MCF 10A (cell line): Measurements from ENCODE around the gene TTC7B. TPM values are rescaled to one million over a fixed set of nuclear protein-coding genes. Genes with fewer than 3 reads are reported as not detected.

Source experiments
- BruUV-seq: library from RNA; stranded (reverse); fragments of 400-500 nt; replicated peaks from 2 replicates; lab custom pipeline; 2021; lab: Mats Ljungman, UMichigan
- CTCF ChIA-PET: fragments of 300-600 bp; sonication (Branson Sonifier 250); formaldehyde crosslinking; extraction: SDS; loops from one replicate; lab custom pipeline; 2021; ENCODE audit warnings: antibody characterized with exemption, inconsistent platforms; lab: Yijun Ruan, JAX
- POLR2A ChIA-PET: fragments of 300-600, 350-650 bp; sonication (Branson Sonifier 250); formaldehyde crosslinking; extraction: SDS; loops from one replicate; lab custom pipeline; 2020; ENCODE audit warnings: antibody characterized with exemption, inconsistent platforms; lab: Yijun Ruan, JAX
- DNase-seq: peaks from one replicate; pipeline ENCODE4 v3.0.0-alpha.2; 2018; ENCODE audit not compliant: unreplicated experiment
- H3K27ac Mint-ChIP-seq: one replicate; pipeline ENCODE4 v1.8.0; 2022; ENCODE audit warnings: mild to moderate bottlenecking, low read depth, mixed read lengths; ENCODE audit not compliant: unreplicated experiment
- H3K27me3 Mint-ChIP-seq: one replicate; pipeline ENCODE4 v1.8.0; 2022; ENCODE audit warnings: mixed read lengths; ENCODE audit not compliant: insufficient read depth, unreplicated experiment
- H3K36me3 Mint-ChIP-seq: one replicate; pipeline ENCODE4 v1.8.0; 2022; ENCODE audit warnings: mild to moderate bottlenecking, moderate library complexity, mixed read lengths; ENCODE audit not compliant: insufficient read depth, unreplicated experiment
- H3K4me1 Mint-ChIP-seq: one replicate; pipeline ENCODE4 v1.8.0; 2022; ENCODE audit warnings: mixed read lengths; ENCODE audit not compliant: insufficient read depth, unreplicated experiment
- H3K4me3 Mint-ChIP-seq: one replicate; pipeline ENCODE4 v1.8.0; 2022; ENCODE audit warnings: mild to moderate bottlenecking, moderate library complexity, mixed read lengths; ENCODE audit not compliant: unreplicated experiment
- H3K9me3 Mint-ChIP-seq: one replicate; pipeline ENCODE4 v1.8.0; 2022; ENCODE audit warnings: mixed read lengths; ENCODE audit not compliant: unreplicated experiment
- CTCF ChIP-seq: fragments of 200-600 bp; IDR thresholded peaks from one replicate; pipeline ENCODE4 v1.8.0; 2022; ENCODE audit warnings: antibody characterized with exemption, mild to moderate bottlenecking; ENCODE audit not compliant: unreplicated experiment
- intact Hi-C: fragments of 100-400 bp; cut with micrococcal nuclease; formaldehyde crosslinking; loops from 2 replicates; pipeline ENCODE4 v1.14.1; 2022
- total RNA-seq: library from RNA; stranded (reverse); gene quantifications from 2 replicates; pipeline ENCODE4 v1.2.3, GENCODE V29; 2022

TTC7B gene
- total RNA-seq, 1 experiment from 2014 or later = 31.1 TPM

- TF ChIP-seq CTCF = no peak
- Mint-ChIP-seq H3K9me3 (no peaks in the 10 kb centered on the region), H3K4me1 (no peaks in the 10 kb centered on the region), H3K4me3 (no peak overlapping the region), H3K36me3 (no peaks in the 10 kb centered on the region), H3K27ac (no peak overlapping the region), H3K27me3 (no peaks in the 10 kb centered on the region)
- POLR2A ChIA-PET = no interaction called here
- no TSS peak for BruUV-seq
- DNase-seq = no peak
- CTCF ChIA-PET = no interaction called here
- intact Hi-C loops = no loop called here
These were observed 144.6 kb downstream of the TTC7B start for GRCh38 chr14:90671382-90672234.

- H3K36me3 Mint-ChIP-seq = no peaks in the 10 kb centered on the region
- TF ChIP-seq CTCF = no peak
- POLR2A ChIA-PET = no interaction called here
- CTCF ChIA-PET = no interaction called here
- no TSS peak for BruUV-seq
- H3K4me1 Mint-ChIP-seq = no peaks in the 10 kb centered on the region
- H3K27ac Mint-ChIP-seq = no peak overlapping the region
- no peak overlapping the region for H3K4me3 Mint-ChIP-seq
- intact Hi-C loops = no loop called here
- H3K9me3 Mint-ChIP-seq = no peaks in the 10 kb centered on the region
- DNase-seq = no peak
- H3K27me3 Mint-ChIP-seq = no peaks in the 10 kb centered on the region
These were observed 146.5 kb downstream of the TTC7B start for GRCh38 chr14:90669731-90670130.

GRCh38 chr14:90666571-90666970 lies 149.7 kb downstream of the TTC7B start:
- no TSS peak for BruUV-seq
- Mint-ChIP-seq H3K27me3 (no peaks in the 10 kb centered on the region), H3K27ac (no peak overlapping the region), H3K36me3 (no peaks in the 10 kb centered on the region), H3K4me1 (no peaks in the 10 kb centered on the region), H3K9me3 (no peaks in the 10 kb centered on the region), H3K4me3 (no peak overlapping the region)
- no peak for TF ChIP-seq CTCF
- intact Hi-C loops = no loop called here
- ChIA-PET POLR2A (no interaction called here), CTCF (no interaction called here)
- no peak for DNase-seq

GRCh38 chr14:90665321-90666000 lies 150.8 kb downstream of the TTC7B start:
- DNase-seq = no peak
- CTCF ChIA-PET = no interaction called here
- no peaks in the 10 kb centered on the region for H3K9me3 Mint-ChIP-seq
- TF ChIP-seq CTCF = no peak
- H3K4me3 Mint-ChIP-seq = no peak overlapping the region
- H3K27ac Mint-ChIP-seq = no peak overlapping the region
- no peaks in the 10 kb centered on the region for H3K4me1 Mint-ChIP-seq
- no peaks in the 10 kb centered on the region for H3K27me3 Mint-ChIP-seq
- POLR2A ChIA-PET = no interaction called here
- no peaks in the 10 kb centered on the region for H3K36me3 Mint-ChIP-seq
- intact Hi-C loops = no loop called here
- no TSS peak for BruUV-seq
